A549 (cell line): ENCODE data around the gene SMIM17. TPM values are rescaled to one million over a fixed set of nuclear protein-coding genes. Genes with fewer than 3 reads are reported as not detected.

Source experiments
- ATAC-seq, 2 experiments: fragments of 200-7000 bp in 1 of 2; fragments of >200 bp in 1 of 2; cut with Nextera tagmentation in 1 of 2; cut with Tn5 transposase in 1 of 2; 3 replicates each; pipeline versions ENCODE4 v1.8.0 to v1.9.1; 2018 to 2020; ENCODE audit warnings: mild to moderate bottlenecking in 1 of 2, moderate library complexity in 1 of 2
- CTCF ChIA-PET: fragments of 300-600 bp; sonication (Branson Sonifier 250); formaldehyde crosslinking; extraction: SDS; loops from one replicate; lab custom pipeline; 2021; ENCODE audit warnings: antibody characterized with exemption, inconsistent platforms; lab: Yijun Ruan, JAX
- POLR2A ChIA-PET: fragments of 350-600 bp; formaldehyde crosslinking; extraction: SDS; loops from one replicate; lab custom pipeline; 2021; ENCODE audit warnings: antibody characterized with exemption, inconsistent platforms; lab: Yijun Ruan, JAX
- DNase-seq, 2 experiments: peaks; one replicate each; pipeline versions ENCODE4 v3.0.0 to v3.0.0-alpha.2; 2011 to 2016; ENCODE audit warnings: low read depth in 1 of 2, low spot score in 1 of 2
- FAIRE-seq: peaks from 2 replicates; lab custom pipeline; 2011; peaks lifted over from hg19 to GRCh38; lab: Jason Lieb, UNC
- H3K27ac ChIP-seq, 2 experiments: fragments of >200 bp; sonication (Bioruptor Twin); formaldehyde crosslinking; 3 replicates each; pipeline ENCODE4 v1.5.1; 2016 to 2017
- H3K4me1 ChIP-seq: fragments of >200 bp; sonication (Bioruptor Twin); formaldehyde crosslinking; 3 replicates; pipeline ENCODE4 v1.6.1; 2016
- H3K4me2 ChIP-seq: fragments of >200 bp; sonication (Bioruptor Twin); formaldehyde crosslinking; 3 replicates; pipeline ENCODE4 v1.6.1; 2016
- H3K4me3 ChIP-seq: fragments of >200 bp; sonication (Bioruptor Twin); formaldehyde crosslinking; 3 replicates; pipeline ENCODE4 v1.5.1; 2016
- H3K9me3 ChIP-seq: fragments of >200 bp; sonication (Bioruptor Twin); formaldehyde crosslinking; 3 replicates; pipeline ENCODE4 v1.6.1; 2016
- ATOH8 ChIP-seq: fragments of 250-450 bp; sonication (Bioruptor Pico); IDR thresholded peaks from 2 replicates; pipeline ENCODE4 v1.5.0; 2020; ENCODE audit warnings: low read depth, mild to moderate bottlenecking, moderate library complexity
- CBX2 ChIP-seq: fragments of 200-600 bp; sonication (generic); IDR thresholded peaks from 2 replicates; pipeline ENCODE4 v1.6.1; 2016; ENCODE audit warnings: low read depth, mild to moderate bottlenecking, borderline replicate concordance
- CBX8 ChIP-seq: fragments of 200-600 bp; sonication (generic); IDR thresholded peaks from 2 replicates; pipeline ENCODE4 v1.6.1; 2016
- CEBPB ChIP-seq, 2 experiments: fragments of >200 bp in 1 of 2; sonication (Bioruptor Twin) in 1 of 2; formaldehyde crosslinking in 1 of 2; IDR thresholded peaks; 2 replicates each; pipeline ENCODE4 v1.6.1; 2012 to 2016
- CTCF ChIP-seq: fragments of >200 bp; sonication (Bioruptor Twin); formaldehyde crosslinking; IDR thresholded peaks from 3 replicates; pipeline ENCODE4 v1.5.1; 2016
- EHMT2 ChIP-seq: fragments of 200-600 bp; sonication (generic); IDR thresholded peaks from 2 replicates; pipeline ENCODE4 v1.6.1; 2016; ENCODE audit warnings: antibody characterized with exemption, low read depth, mild to moderate bottlenecking, moderate library complexity
- FOXS1 ChIP-seq: fragments of 250-450 bp; sonication (Bioruptor Pico); IDR thresholded peaks from 2 replicates; pipeline ENCODE4 v1.5.0; 2020; ENCODE audit warnings: mild to moderate bottlenecking, moderate library complexity
- GATA3 ChIP-seq: IDR thresholded peaks from 2 replicates; pipeline ENCODE4 v1.6.1; 2012; ENCODE audit warnings: borderline replicate concordance
- HDAC2 ChIP-seq: fragments of 200-600 bp; sonication (generic); IDR thresholded peaks from 2 replicates; pipeline ENCODE4 v1.6.1; 2016
- HEYL ChIP-seq: fragments of 250-450 bp; sonication (Bioruptor Pico); IDR thresholded peaks from 2 replicates; pipeline ENCODE4 v1.8.0; 2021; ENCODE audit warnings: mild to moderate bottlenecking, moderate library complexity
- HOXA7 ChIP-seq: fragments of 250-450 bp; sonication (Bioruptor Pico); IDR thresholded peaks from 2 replicates; pipeline ENCODE4 v1.5.0; 2020; ENCODE audit warnings: mild to moderate bottlenecking, moderate library complexity
- HOXB13 ChIP-seq: fragments of 250-450 bp; sonication (Bioruptor Pico); IDR thresholded peaks from 2 replicates; pipeline ENCODE4 v1.5.0; 2020; ENCODE audit warnings: low read depth, mild to moderate bottlenecking, moderate library complexity
- JUN ChIP-seq, 2 experiments: fragments of >200 bp; sonication (Bioruptor Twin); formaldehyde crosslinking; IDR thresholded peaks; 2 replicates in 1 of 2; 3 replicates in 1 of 2; pipeline ENCODE4 v1.6.1; 2016 to 2017
- KDM1A ChIP-seq: fragments of 200-600 bp; sonication (generic); IDR thresholded peaks from 2 replicates; pipeline ENCODE4 v1.6.1; 2016; ENCODE audit warnings: low read depth, mild to moderate bottlenecking
- KDM5A ChIP-seq: fragments of 200-600 bp; sonication (generic); IDR thresholded peaks from 2 replicates; pipeline ENCODE4 v1.6.1; 2016; ENCODE audit warnings: antibody characterized with exemption, mild to moderate bottlenecking
- MAX ChIP-seq: IDR thresholded peaks from 2 replicates; pipeline ENCODE4 v1.6.1; 2012
- MAZ ChIP-seq: fragments of 150-350 bp; IDR thresholded peaks from 2 replicates; pipeline ENCODE4 v1.6.1; 2014; ENCODE audit warnings: antibody characterized with exemption, low read depth, low read length, borderline replicate concordance
- NPAS2 ChIP-seq: fragments of 250-450 bp; sonication (Bioruptor Pico); IDR thresholded peaks from 2 replicates; pipeline ENCODE4 v1.8.0; 2022; ENCODE audit warnings: mild to moderate bottlenecking, moderate library complexity, borderline replicate concordance
- RARB ChIP-seq: fragments of 250-450 bp; sonication (Bioruptor Pico); IDR thresholded peaks from 2 replicates; pipeline ENCODE4 v1.8.0; 2021; ENCODE audit warnings: mild to moderate bottlenecking, moderate library complexity
- RCOR1 ChIP-seq: fragments of 150-350 bp; IDR thresholded peaks from 2 replicates; pipeline ENCODE4 v1.6.1; 2014; ENCODE audit warnings: antibody characterized with exemption, low read length, low read depth
- REST ChIP-seq: fragments of 200-600 bp; sonication (generic); IDR thresholded peaks from 2 replicates; pipeline ENCODE4 v1.6.1; 2016; ENCODE audit warnings: antibody characterized with exemption, mild to moderate bottlenecking, moderate library complexity
- RNF2 ChIP-seq: fragments of 200-600 bp; sonication (generic); IDR thresholded peaks from 2 replicates; pipeline ENCODE4 v1.6.1; 2016; ENCODE audit warnings: low read depth, mild to moderate bottlenecking, antibody characterized with exemption, moderate library complexity, borderline replicate concordance
- SREBF2 ChIP-seq: fragments of 450-650 bp; IDR thresholded peaks from 2 replicates; pipeline ENCODE4 v1.6.1; 2014; ENCODE audit warnings: mild to moderate bottlenecking, moderate library complexity
- ZFP36 ChIP-seq: fragments of 450-650 bp; IDR thresholded peaks from 2 replicates; pipeline ENCODE4 v1.6.1; 2014; ENCODE audit warnings: borderline replicate concordance; ENCODE audit not compliant: partially characterized antibody
- ZSCAN20 ChIP-seq: fragments of 250-450 bp; sonication (Bioruptor Pico); IDR thresholded peaks from 2 replicates; pipeline ENCODE4 v1.8.0; 2022; ENCODE audit warnings: mild to moderate bottlenecking, moderate library complexity
- WGBS: methylation state at CpG from one replicate; pipeline ENCODE4 v1.1.6; 2017; ENCODE audit errors: missing lambda C conversion rate; 5-methylcytosine and 5-hydroxymethylcytosine counted together
- polyA plus RNA-seq, 4 experiments: library from polyadenylated mRNA; depleted of rRNA in 3 of 4; stranded (reverse); fragments of >200 nt; fragmentation: RNase III in 1 of 4; extraction: RNeasy Plus Mini Kit Qiagen cat#74134 plus additional on column Dnase treatment in 1 of 4; gene quantifications; 2 replicates in 3 of 4; 3 replicates in 1 of 4; pipeline ENCODE4 v1.2.3, GENCODE V29; 2011 to 2017
- TF ChIP-seq, protein P1 (sequence below): fragments of >200 bp; sonication (Bioruptor Twin); formaldehyde crosslinking; IDR thresholded peaks from 3 replicates; pipeline ENCODE4 v1.6.1; 2016

SMIM17 gene
- polyA plus RNA-seq, 2 of the 4 experiments (the other 2 are of a cell fraction), result not detected

DNA sequence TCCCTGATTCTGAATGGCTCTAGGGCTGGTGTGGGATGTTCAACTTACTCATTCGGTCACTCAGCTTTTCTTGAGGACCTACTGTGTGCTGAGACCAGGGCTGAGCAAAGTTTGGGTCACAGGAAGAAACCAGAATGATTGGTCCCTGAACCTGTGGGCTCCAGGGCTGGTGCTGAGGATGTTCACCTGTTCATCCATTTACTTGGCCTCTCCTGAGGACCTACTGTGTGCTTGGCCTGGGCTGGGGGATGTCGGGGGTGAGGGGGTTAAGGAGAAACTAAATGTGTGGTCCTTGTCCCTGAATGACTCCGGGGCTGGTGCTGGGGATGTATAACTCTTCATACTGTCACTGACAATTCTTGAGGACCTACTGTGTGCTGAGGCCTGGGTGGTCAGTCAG, 18.3 kb downstream of the SMIM17 start:
- peaks cover 49% of the 10 kb centered on the region for H3K9me3 ChIP-seq
- no peak for ATAC-seq
- WGBS, result 17% methylated on average over 3 of the region's 3 CpGs
- POLR2A ChIA-PET, result no interaction called here
- CTCF ChIA-PET, result no interaction called here
- no peaks in the 10 kb centered on the region for H3K4me1 ChIP-seq
- FAIRE-seq, result no peak
- DNase-seq, result no peak
- TF ChIP-seq MAX (no peak), CBX2 (no peak), KDM1A (no peak), HDAC2 (no peak), RCOR1 (no peak), HOXB13 (CRISPR knock-in tag) (no peak), CEBPB (IDR thresholded peaks at IDR 0.05) (no peak), NPAS2 (CRISPR knock-in tag) (no peak), MAZ (no peak), ATOH8 (no peak), SREBF2 (no peak), EHMT2 (no peak), ZSCAN20 (CRISPR knock-in tag) (no peak), RNF2 (no peak), GATA3 (no peak), REST (no peak), JUN (IDR thresholded peaks at IDR 0.05) (no peak), KDM5A (no peak)
- TF ChIP-seq, protein P1, sequence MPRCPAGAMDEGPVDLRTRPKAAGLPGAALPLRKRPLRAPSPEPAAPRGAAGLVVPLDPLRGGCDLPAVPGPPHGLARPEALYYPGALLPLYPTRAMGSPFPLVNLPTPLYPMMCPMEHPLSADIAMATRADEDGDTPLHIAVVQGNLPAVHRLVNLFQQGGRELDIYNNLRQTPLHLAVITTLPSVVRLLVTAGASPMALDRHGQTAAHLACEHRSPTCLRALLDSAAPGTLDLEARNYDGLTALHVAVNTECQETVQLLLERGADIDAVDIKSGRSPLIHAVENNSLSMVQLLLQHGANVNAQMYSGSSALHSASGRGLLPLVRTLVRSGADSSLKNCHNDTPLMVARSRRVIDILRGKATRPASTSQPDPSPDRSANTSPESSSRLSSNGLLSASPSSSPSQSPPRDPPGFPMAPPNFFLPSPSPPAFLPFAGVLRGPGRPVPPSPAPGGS, result no peak
- H3K4me2 ChIP-seq, result no peak overlapping the region
- no peak overlapping the region for H3K27ac ChIP-seq
- H3K4me3 ChIP-seq, result no peak overlapping the region

GRCh38 chr19:56663931-56664500, 21.1 kb downstream of the SMIM17 start:
- POLR2A ChIA-PET, result no interaction called here
- H3K4me1 ChIP-seq, result no peaks in the 10 kb centered on the region
- no peak overlapping the region for H3K27ac ChIP-seq
- CTCF ChIA-PET, result no interaction called here
- 88% methylated on average over 57 of the region's 60 CpGs for WGBS
- TF ChIP-seq CTCF, result no peak
- no peak for TF ChIP-seq ZFP36
- TF ChIP-seq SREBF2, result no peak
- TF ChIP-seq HEYL, result no peak
- TF ChIP-seq RCOR1, result no peak
- TF ChIP-seq CBX8, result no peak
- TF ChIP-seq NPAS2 (CRISPR knock-in tag), result no peak
- TF ChIP-seq RARB, result no peak
- TF ChIP-seq FOXS1 (CRISPR knock-in tag), result no peak
- TF ChIP-seq HOXA7 (CRISPR knock-in tag), result no peak
- no peak for DNase-seq
- no peak overlapping the region for H3K4me3 ChIP-seq
- H3K9me3 ChIP-seq, result peaks cover 61% of the 10 kb centered on the region
- no peak for FAIRE-seq
- no peak overlapping the region for H3K4me2 ChIP-seq
- no peak; a peak in 1 of 6 replicates for ATAC-seq
